SK-N-SH (cell line): ENCODE data around the gene TRIP6. TPM values are rescaled to one million over a fixed set of nuclear protein-coding genes. Genes with fewer than 3 reads are reported as not detected.
"Not testable (repeated sequence)": the region's sequence is repeated elsewhere in the genome, so short reads cannot be mapped to it uniquely, and the experiment has no call there.

ENCODE experiments used
- CTCF ChIA-PET: fragments of 300-600, 350-600 bp; formaldehyde crosslinking; extraction: SDS; loops from one replicate; lab custom pipeline; 2021; lab: Yijun Ruan, JAX
- POLR2A ChIA-PET: fragments of 350-600 bp; sonication (Branson Sonifier 250); formaldehyde crosslinking; extraction: SDS; loops from one replicate; lab custom pipeline; 2020; ENCODE audit warnings: antibody characterized with exemption, inconsistent platforms; lab: Yijun Ruan, JAX
- DNase-seq: peaks from one replicate; pipeline ENCODE4 v3.0.0; 2012
- H2AFZ ChIP-seq: fragments of 200-600 bp; sonication (generic); 2 replicates; pipeline ENCODE4 v1.8.1; 2016; ENCODE audit warnings: antibody characterized with exemption, mild to moderate bottlenecking, low read depth
- H3F3A ChIP-seq: fragments of 200-600 bp; sonication (generic); replicated peaks from 2 replicates; pipeline ENCODE3; 2016; ENCODE audit warnings: antibody characterized with exemption, mild to moderate bottlenecking; ENCODE audit not compliant: insufficient read depth
- H3K27ac ChIP-seq, 2 experiments: fragments of 200-500 bp in 1 of 2; fragments of 200-600 bp in 1 of 2; sonication (Bioruptor generic) in 1 of 2; sonication (generic), shearing (Covaris generic) in 1 of 2; 2 replicates each; pipeline versions ENCODE4 v1.5.1 to v1.6.1; 2014 to 2016; ENCODE audit warnings: low read depth in 2 of 2, inconsistent platforms in 1 of 2, low read length in 1 of 2, mild to moderate bottlenecking in 1 of 2, mixed read lengths in 1 of 2
- H3K27me3 ChIP-seq: fragments of 200-600 bp; sonication (generic), shearing (Covaris generic); 2 replicates; pipeline ENCODE4 v1.6.1; 2016; ENCODE audit warnings: mixed run types; ENCODE audit not compliant: insufficient read depth
- H3K36me3 ChIP-seq, 2 experiments: fragments of 200-500 bp in 1 of 2; fragments of 200-600 bp in 1 of 2; sonication (Bioruptor generic) in 1 of 2; sonication (generic) in 1 of 2; replicated peaks in 1 of 2; 2 replicates each; pipeline versions ENCODE3 to v1.5.1; 2014 to 2016; ENCODE audit warnings: low read length in 1 of 2, mild to moderate bottlenecking in 1 of 2; ENCODE audit not compliant: insufficient read depth in 2 of 2, control insufficient read depth in 1 of 2
- H3K4me1 ChIP-seq, 2 experiments: fragments of 200-500 bp in 1 of 2; fragments of 200-600 bp in 1 of 2; sonication (Bioruptor generic) in 1 of 2; sonication (generic), shearing (Covaris generic) in 1 of 2; 2 replicates each; pipeline versions ENCODE4 v1.5.1 to v1.6.1; 2014 to 2016; ENCODE audit warnings: low read depth in 1 of 2, low read length in 1 of 2, mixed run types in 1 of 2; ENCODE audit not compliant: insufficient read depth in 2 of 2, control insufficient read depth in 1 of 2
- H3K4me2 ChIP-seq: fragments of 200-600 bp; sonication (generic), shearing (Covaris generic); 2 replicates; pipeline ENCODE4 v1.6.1; 2017; ENCODE audit warnings: mixed run types
- H3K4me3 ChIP-seq, 2 experiments: fragments of 200-500 bp in 1 of 2; fragments of 200-600 bp in 1 of 2; sonication (Bioruptor generic) in 1 of 2; sonication (generic), shearing (Covaris generic) in 1 of 2; 2 replicates each; pipeline versions ENCODE4 v1.5.1 to v1.8.1; 2014 to 2016; ENCODE audit warnings: low read depth in 2 of 2, inconsistent platforms in 1 of 2, low read length in 1 of 2, mild to moderate bottlenecking in 1 of 2, mixed read lengths in 1 of 2, moderate library complexity in 1 of 2
- H3K79me2 ChIP-seq: fragments of 200-600 bp; sonication (generic); 2 replicates; pipeline ENCODE4 v1.8.1; 2017; ENCODE audit warnings: mild to moderate bottlenecking; ENCODE audit not compliant: insufficient read depth
- H3K9ac ChIP-seq: fragments of 200-600 bp; sonication (generic); 2 replicates; pipeline ENCODE4 v1.6.1; 2017; ENCODE audit warnings: mixed run types
- H3K9me2 ChIP-seq: fragments of 200-600 bp; sonication (generic); 2 replicates; pipeline ENCODE4 v1.6.1; 2017; ENCODE audit warnings: mixed run types
- H3K9me3 ChIP-seq: fragments of 200-600 bp; sonication (generic); 2 replicates; pipeline ENCODE4 v1.6.1; 2017; ENCODE audit warnings: mixed run types, mild to moderate bottlenecking, moderate library complexity
- H4K20me1 ChIP-seq: fragments of 200-600 bp; sonication (generic); 2 replicates; pipeline ENCODE4 v1.6.1; 2017; ENCODE audit warnings: mild to moderate bottlenecking, mixed run types; ENCODE audit not compliant: insufficient read depth
- ELF1 ChIP-seq: IDR thresholded peaks from 2 replicates; pipeline ENCODE4 v1.4.0; 2012
- EZH2phosphoT487 ChIP-seq: fragments of 200-600 bp; sonication (generic); IDR thresholded peaks from 2 replicates; pipeline ENCODE4 v1.6.1; 2017; ENCODE audit warnings: low read depth, mixed run types, mild to moderate bottlenecking, antibody characterized with exemption, moderate library complexity, borderline replicate concordance
- FOSL2 ChIP-seq: IDR thresholded peaks from 2 replicates; pipeline ENCODE4 v1.4.0; 2012; ENCODE audit warnings: low read depth, mild to moderate bottlenecking, moderate library complexity, borderline replicate concordance
- JUND ChIP-seq: IDR thresholded peaks from 2 replicates; pipeline ENCODE4 v1.4.0; 2012
- MAX ChIP-seq: IDR thresholded peaks from 2 replicates; pipeline ENCODE4 v1.4.0; 2012; ENCODE audit warnings: low read depth
- POLR2AphosphoS5 ChIP-seq: IDR thresholded peaks from 2 replicates; pipeline ENCODE4 v1.6.1; 2012; ENCODE audit warnings: low read depth, low read length
- RAD21 ChIP-seq: IDR thresholded peaks from 2 replicates; pipeline ENCODE4 v1.6.1; 2012; ENCODE audit warnings: mild to moderate bottlenecking, low read length
- REST ChIP-seq: IDR thresholded peaks from 2 replicates; pipeline ENCODE4 v1.6.1; 2012; ENCODE audit warnings: mild to moderate bottlenecking, low read depth, low read length, moderate library complexity
- TAF1 ChIP-seq: IDR thresholded peaks from 2 replicates; pipeline ENCODE4 v1.6.1; 2012; ENCODE audit warnings: low read depth, mild to moderate bottlenecking, low read length, moderate library complexity, borderline replicate concordance
- TCF12 ChIP-seq: IDR thresholded peaks from 2 replicates; pipeline ENCODE4 v1.4.0; 2012
- USF2 ChIP-seq: fragments of 150-350 bp; IDR thresholded peaks from 2 replicates; pipeline ENCODE4 v1.6.1; 2017; ENCODE audit warnings: antibody characterized with exemption, low read length, low read depth, borderline replicate concordance
- WGBS: methylation state at CpG from one replicate; pipeline ENCODE4 v1.1.6; 2017; ENCODE audit warnings: low lambda C conversion rate; 5-methylcytosine and 5-hydroxymethylcytosine counted together
- polyA plus RNA-seq, 3 experiments: library from polyadenylated mRNA; depleted of rRNA; stranded (reverse); fragments of >200 nt; gene quantifications; 2 replicates each; pipeline ENCODE4 v1.2.3, GENCODE V29; 2012
- small RNA-seq, 7 experiments: library from RNA; depleted of rRNA; stranded (forward); fragments of <200 nt; gene quantifications; one replicate each; pipeline ENCODE3, GENCODE V24; 2012

Gene TRIP6
- polyA plus RNA-seq, 1 of the 3 experiments (the other 2 are of a cell fraction), result 6.5 TPM

- not testable (repeated sequence) for H3K9me3 ChIP-seq, H3K9me2 ChIP-seq, H3K79me2 ChIP-seq, DNase-seq, H3K4me3 ChIP-seq, H2AFZ ChIP-seq, H3K36me3 ChIP-seq, H3F3A ChIP-seq, H3K9ac ChIP-seq, H3K27ac ChIP-seq, H3K4me1 ChIP-seq, H4K20me1 ChIP-seq, H3K4me2 ChIP-seq
- ChIA-PET POLR2A (interaction anchor here (0.7 kb wide), 1 partner anchor 170 kb away, joined by 4 read pairs; no protein-coding TSS in a partner anchor), CTCF (interaction anchor here (0.5 to 0.9 kb wide), 3 partner anchors 46 to 158 kb away, joined by 3 read pairs; no protein-coding TSS in a partner anchor)
- H3K27me3 ChIP-seq, result peaks cover 30% of the 10 kb centered on the region; the same call in 1 of the 2 replicates
- WGBS, result 37% methylated on average over 9 of the region's 9 CpGs
Observed at GRCh38 chr7:100919779-100920437, 52.7 kb downstream of the TRIP6 start.

GRCh38 chr7:100921039-100921438 is 53.9 kb downstream of the TRIP6 start:
- CTCF ChIA-PET, result interaction anchor here (0.8 to 2.3 kb wide), 2 partner anchors 20 to 156 kb away, joined by 3 to 5 read pairs; no protein-coding TSS in a partner anchor
- no peaks in the 10 kb centered on the region for H3K79me2 ChIP-seq
- peaks cover 30% of the 10 kb centered on the region; the same call in 1 of the 2 replicates for H3K27me3 ChIP-seq
- TF ChIP-seq TCF12, result no peak
- TF ChIP-seq ELF1, result no peak
- no peak for TF ChIP-seq TAF1
- no peak for TF ChIP-seq POLR2AphosphoS5
- TF ChIP-seq FOSL2, result no peak
- no peak for TF ChIP-seq RAD21
- no peak for TF ChIP-seq EZH2phosphoT487
- no peak for TF ChIP-seq REST
- no peak for TF ChIP-seq JUND
- no peak for TF ChIP-seq USF2
- no peak for TF ChIP-seq MAX
- TF ChIP-seq, all 33 proteins: peak for 0
- H3F3A ChIP-seq, result no peaks in the 10 kb centered on the region
- POLR2A ChIA-PET, result no interaction called here
- H3K9ac ChIP-seq, result no peak overlapping the region
- no peaks in the 10 kb centered on the region for H3K4me1 ChIP-seq
- no peaks in the 10 kb centered on the region for H3K36me3 ChIP-seq
- H3K4me2 ChIP-seq, result no peak overlapping the region
- no peaks in the 10 kb centered on the region for H4K20me1 ChIP-seq
- no peak overlapping the region for H3K27ac ChIP-seq
- H3K4me3 ChIP-seq, result no peak overlapping the region
- H3K9me2 ChIP-seq, result no peaks in the 10 kb centered on the region
- H2AFZ ChIP-seq, result no peak overlapping the region
- H3K9me3 ChIP-seq, result no peaks in the 10 kb centered on the region
- no peak for DNase-seq

Small RNA genes within 50 kb of the gene (small RNA-seq; reads per million reads assigned to genes)
- 0 reads per million in 7 experiments for gene RN7SL549P
- gene RN7SL750P, result 0 reads per million in 7 experiments

Other genes starting within 250 kb of the TRIP6 start
- 0.30 and 0.32 TPM in 2 replicates for gene TFR2, start 225.8 kb upstream of the TRIP6 start, polyA plus RNA-seq (2012; rRNA removed)
- gene ACTL6B, start 210.9 kb upstream of the TRIP6 start, polyA plus RNA-seq (2012; rRNA removed), result 0.67 and 0.93 TPM in 2 replicates
- gene GNB2, start 193.6 kb upstream of the TRIP6 start, polyA plus RNA-seq (2012; rRNA removed), result 276 and 398 TPM in 2 replicates
- gene GIGYF1, start 173.1 kb upstream of the TRIP6 start, polyA plus RNA-seq (2012; rRNA removed), result 17.4 and 19.4 TPM in 2 replicates
- gene POP7, start 161.3 kb upstream of the TRIP6 start, polyA plus RNA-seq (2012; rRNA removed), result 63.8 and 81.8 TPM in 2 replicates
- gene EPO, start 146.9 kb upstream of the TRIP6 start, polyA plus RNA-seq (2012; rRNA removed), result not detected in 2 replicates
- not detected in 2 replicates for gene ZAN, start 133.8 kb upstream of the TRIP6 start, polyA plus RNA-seq (2012; rRNA removed)
- 51.1 and 64.4 TPM in 2 replicates for gene EPHB4, start 39.9 kb upstream of the TRIP6 start, polyA plus RNA-seq (2012; rRNA removed)
- gene SLC12A9, start 14.7 kb upstream of the TRIP6 start, polyA plus RNA-seq (2012; rRNA removed), result 29.7 and 31.0 TPM in 2 replicates
- 76.5 and 92.7 TPM in 2 replicates for gene SRRT, start 7.7 kb downstream of the TRIP6 start, polyA plus RNA-seq (2012; rRNA removed)
- gene UFSP1, start 22.3 kb downstream of the TRIP6 start, polyA plus RNA-seq (2012; rRNA removed), result 4.5 and 5.6 TPM in 2 replicates
- 1.8 and 2.1 TPM in 2 replicates for gene ACHE, start 28.5 kb downstream of the TRIP6 start, polyA plus RNA-seq (2012; rRNA removed)
- 0.03 and 0.11 TPM in 2 replicates for gene MUC3A, start 82.1 kb downstream of the TRIP6 start, polyA plus RNA-seq (2012; rRNA removed)
- gene MUC12, start 102.2 kb downstream of the TRIP6 start, polyA plus RNA-seq (2012; rRNA removed), result 0.18 TPM in 1 of 2 replicates, not detected in the other
- gene MUC17, start 152.7 kb downstream of the TRIP6 start, polyA plus RNA-seq (2012; rRNA removed), result not detected in 2 replicates
- gene TRIM56, start 218.1 kb downstream of the TRIP6 start, polyA plus RNA-seq (2012; rRNA removed), result 2.5 and 2.9 TPM in 2 replicates